Suprapubic skin (tissue), 3 donors: Measurements from ENCODE around the gene B9D1.

ENCODE experiments used
- CTCF ChIP-seq, 2 donors: fragments of 200-600 bp in 1 of 2; fragments of 450-650 bp in 1 of 2; sonication (generic) in 1 of 2; IDR thresholded peaks; one replicate each; pipeline ENCODE4 v1.5.1; 2016 to 2019; ENCODE audit warnings: antibody characterized with exemption in 2 of 2, mild to moderate bottlenecking in 1 of 2, moderate library complexity in 1 of 2
- EP300 ChIP-seq: sonication (generic); formaldehyde crosslinking; IDR thresholded peaks from one replicate; pipeline ENCODE4 v1.6.1; 2017; ENCODE audit warnings: antibody characterized with exemption
- POLR2A ChIP-seq, 2 donors: fragments of 450-650 bp; IDR thresholded peaks; one replicate each; pipeline ENCODE4 v1.6.1; 2017; ENCODE audit warnings: antibody characterized with exemption in 2 of 2, mild to moderate bottlenecking in 2 of 2, moderate library complexity in 2 of 2

- TF ChIP-seq CTCF (IDR thresholded peaks at IDR 0.05) = no peak
- TF ChIP-seq EP300 = no peak
- TF ChIP-seq POLR2A (IDR thresholded peaks at IDR 0.05) = no peak
These were observed 30.8 kb downstream of the B9D1 start for GRCh38 chr17:19331543-19332245.
